Right lobe of liver (tissue), 4 donors: ENCODE results near the gene TRMT61B.

Experiments used
- POLR2A ChIP-seq: fragments of 450-650 bp; IDR thresholded peaks from one replicate; pipeline ENCODE4 v1.6.1; 2017; ENCODE audit warnings: antibody characterized with exemption, mild to moderate bottlenecking
- TF ChIP-seq, protein P1 (sequence below), 4 donors: fragments of 200-600 bp in 3 of 4; fragments of 450-650 bp in 1 of 4; IDR thresholded peaks; one replicate each; pipeline versions ENCODE4 v1.5.1 to v1.8.0; 2016 to 2022; ENCODE audit warnings: antibody characterized with exemption in 4 of 4, mild to moderate bottlenecking in 2 of 4
- donor health status: DM: no; HTN: no; CAD: no.
- donor health status: DM: no; HTN: no; CAD: no.
- donor health status: DM: no; HTN: yes; CAD: no.

DNA sequence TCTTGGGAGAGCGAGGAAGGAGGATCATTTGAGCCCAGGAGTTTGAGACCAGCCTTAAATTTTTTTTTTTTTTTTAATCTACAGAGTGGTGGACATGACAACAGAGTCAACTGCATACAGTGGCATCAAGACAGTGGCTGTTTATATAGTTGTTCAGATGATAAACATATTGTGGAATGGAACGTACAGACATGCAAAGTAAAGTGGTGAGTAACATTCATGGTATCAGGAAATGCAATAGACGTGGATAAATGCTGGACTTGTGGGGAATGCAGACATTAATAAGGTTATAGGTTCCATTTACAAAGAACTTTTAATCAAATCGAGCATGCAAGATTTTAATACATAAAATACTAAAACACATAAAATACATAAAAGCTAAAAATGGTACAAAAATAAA, 36.3 kb upstream of the TRMT61B start:
- TF ChIP-seq, protein P1, sequence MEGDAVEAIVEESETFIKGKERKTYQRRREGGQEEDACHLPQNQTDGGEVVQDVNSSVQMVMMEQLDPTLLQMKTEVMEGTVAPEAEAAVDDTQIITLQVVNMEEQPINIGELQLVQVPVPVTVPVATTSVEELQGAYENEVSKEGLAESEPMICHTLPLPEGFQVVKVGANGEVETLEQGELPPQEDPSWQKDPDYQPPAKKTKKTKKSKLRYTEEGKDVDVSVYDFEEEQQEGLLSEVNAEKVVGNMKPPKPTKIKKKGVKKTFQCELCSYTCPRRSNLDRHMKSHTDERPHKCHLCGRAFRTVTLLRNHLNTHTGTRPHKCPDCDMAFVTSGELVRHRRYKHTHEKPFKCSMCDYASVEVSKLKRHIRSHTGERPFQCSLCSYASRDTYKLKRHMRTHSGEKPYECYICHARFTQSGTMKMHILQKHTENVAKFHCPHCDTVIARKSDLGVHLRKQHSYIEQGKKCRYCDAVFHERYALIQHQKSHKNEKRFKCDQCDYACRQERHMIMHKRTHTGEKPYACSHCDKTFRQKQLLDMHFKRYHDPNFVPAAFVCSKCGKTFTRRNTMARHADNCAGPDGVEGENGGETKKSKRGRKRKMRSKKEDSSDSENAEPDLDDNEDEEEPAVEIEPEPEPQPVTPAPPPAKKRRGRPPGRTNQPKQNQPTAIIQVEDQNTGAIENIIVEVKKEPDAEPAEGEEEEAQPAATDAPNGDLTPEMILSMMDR (IDR thresholded peaks at IDR 0.05) = no peak
- TF ChIP-seq POLR2A = no peak
